H1 (cell line): Measurements from ENCODE around the gene LRP8. TPM values are rescaled to one million over a fixed set of nuclear protein-coding genes. Genes with fewer than 3 reads are reported as not detected.

Experiments used
- CTCF ChIA-PET: fragments of 300-600 bp; sonication (Branson Sonifier 250); formaldehyde crosslinking; loops from one replicate; lab custom pipeline; 2021; ENCODE audit not compliant: partially characterized antibody; lab: Charles Lee
- POLR2A ChIA-PET: fragments of 300-600 bp; sonication (Branson Sonifier 250); formaldehyde crosslinking; loops from one replicate; lab custom pipeline; 2021; ENCODE audit warnings: inconsistent platforms; ENCODE audit not compliant: partially characterized antibody; lab: Charles Lee
- DNase-seq, 2 experiments: peaks; one replicate each; pipeline versions ENCODE4 v3.0.0 to v3.0.0-alpha.2; 2010 to 2022; ENCODE audit warnings: low spot score in 2 of 2, low read depth in 1 of 2, mixed read lengths in 1 of 2
- FAIRE-seq: peaks from 2 replicates; lab custom pipeline; 2011; peaks lifted over from hg19 to GRCh38; lab: Jason Lieb, UNC
- H2AFZ ChIP-seq: 2 replicates; pipeline ENCODE4 v1.8.1; 2012; ENCODE audit warnings: low read length, inconsistent platforms
- H2AK5ac ChIP-seq: 2 replicates; pipeline ENCODE4 v1.6.1; 2013; ENCODE audit warnings: low read depth, low read length
- H2BK120ac ChIP-seq: replicated peaks from 2 replicates; pipeline ENCODE3; 2013; ENCODE audit warnings: low read depth, low read length, inconsistent platforms
- H2BK12ac ChIP-seq: 2 replicates; pipeline ENCODE4 v1.6.1; 2013; ENCODE audit warnings: low read depth, low read length
- H2BK15ac ChIP-seq: 2 replicates; pipeline ENCODE4 v1.6.1; 2013; ENCODE audit warnings: low read length
- H2BK20ac ChIP-seq: 2 replicates; pipeline ENCODE4 v1.6.1; 2013; ENCODE audit warnings: low read length
- H2BK5ac ChIP-seq: 2 replicates; pipeline ENCODE4 v1.6.1; 2013; ENCODE audit warnings: low read depth, low read length
- H3K14ac ChIP-seq: 2 replicates; pipeline ENCODE4 v1.6.1; 2013; ENCODE audit warnings: inconsistent platforms; ENCODE audit not compliant: insufficient read length
- H3K18ac ChIP-seq: 2 replicates; pipeline ENCODE4 v1.6.1; 2013; ENCODE audit warnings: low read length; ENCODE audit errors: extremely low read depth
- H3K23ac ChIP-seq: 2 replicates; pipeline ENCODE4 v1.6.1; 2013; ENCODE audit warnings: inconsistent platforms; ENCODE audit not compliant: insufficient read length
- H3K23me2 ChIP-seq: 2 replicates; pipeline ENCODE4 v1.6.1; 2013; ENCODE audit warnings: low read depth, low read length
- H3K27ac ChIP-seq: 2 replicates; pipeline ENCODE4 v1.6.1; 2011; ENCODE audit warnings: low read depth, low read length, inconsistent platforms
- H3K27me3 ChIP-seq, 4 experiments: replicated peaks in 1 of 4; 1 replicate in 1 of 4; 2 replicates in 3 of 4; pipeline versions ENCODE4 v1.6.1 to v1.8.1; 2011 to 2013; ENCODE audit warnings: low read length in 3 of 4, mild to moderate bottlenecking in 3 of 4, inconsistent platforms in 2 of 4, mixed read lengths in 2 of 4, moderate library complexity in 1 of 4; ENCODE audit not compliant: control insufficient read depth in 3 of 4, insufficient read depth in 3 of 4; ENCODE audit errors: extremely low read depth in 1 of 4
- H3K36me3 ChIP-seq, 4 experiments: 2 replicates each; pipeline versions ENCODE4 v1.6.1 to v1.8.1; 2011 to 2013; ENCODE audit warnings: mild to moderate bottlenecking in 4 of 4, low read length in 3 of 4, moderate library complexity in 2 of 4, control low read depth in 1 of 4, inconsistent platforms in 1 of 4; ENCODE audit not compliant: insufficient read depth in 4 of 4, control insufficient read depth in 2 of 4
- H3K4ac ChIP-seq: replicated peaks from 2 replicates; pipeline ENCODE3; 2013; ENCODE audit warnings: low read length, low read depth, mixed read lengths, inconsistent platforms; ENCODE audit not compliant: insufficient read length
- H3K4me1 ChIP-seq, 4 experiments: replicated peaks in 1 of 4; 1 replicate in 1 of 4; 2 replicates in 3 of 4; pipeline versions ENCODE4 v1.6.1 to v1.8.1; 2011 to 2013; ENCODE audit warnings: low read length in 3 of 4, inconsistent platforms in 2 of 4, mixed read lengths in 1 of 4; ENCODE audit not compliant: insufficient read depth in 4 of 4, control insufficient read depth in 3 of 4
- H3K4me2 ChIP-seq, 2 experiments: 2 replicates each; pipeline versions ENCODE4 v1.6.1 to v1.8.1; 2011 to 2013; ENCODE audit warnings: low read depth in 2 of 2, low read length in 2 of 2, control low read depth in 1 of 2, inconsistent platforms in 1 of 2, mild to moderate bottlenecking in 1 of 2; ENCODE audit not compliant: insufficient read depth in 1 of 2
- H3K4me3 ChIP-seq, 4 experiments: fragments of 200-600, 300-600 bp in 1 of 4; sonication (generic), shearing (Covaris generic), sonication (Bioruptor Twin) in 1 of 4; 2 replicates each; pipeline versions ENCODE4 v1.5.1 to v1.8.1; 2011 to 2016; ENCODE audit warnings: low read length in 4 of 4, low read depth in 3 of 4, control low read depth in 2 of 4, inconsistent platforms in 2 of 4, mild to moderate bottlenecking in 2 of 4, mixed read lengths in 1 of 4, moderate library complexity in 1 of 4; ENCODE audit not compliant: insufficient read depth in 2 of 4; ENCODE audit errors: extremely low read depth in 1 of 4
- H3K56ac ChIP-seq: replicated peaks from 2 replicates; pipeline ENCODE3; 2013; ENCODE audit warnings: low read depth, mild to moderate bottlenecking, mixed read lengths, low read length, inconsistent platforms; ENCODE audit not compliant: insufficient read length
- H3K79me1 ChIP-seq: 2 replicates; pipeline ENCODE4 v1.6.1; 2013; ENCODE audit warnings: low read depth, low read length, control low read depth
- H3K79me2 ChIP-seq, 2 experiments: 2 replicates each; pipeline versions ENCODE4 v1.6.1 to v1.8.1; 2012 to 2013; ENCODE audit warnings: low read length in 2 of 2, mild to moderate bottlenecking in 2 of 2, inconsistent platforms in 1 of 2; ENCODE audit not compliant: insufficient read depth in 2 of 2, control insufficient read depth in 1 of 2
- H3K9ac ChIP-seq, 4 experiments: replicated peaks in 1 of 4; 1 replicate in 1 of 4; 2 replicates in 3 of 4; pipeline versions ENCODE4 v1.6.1 to v1.8.1; 2011 to 2013; ENCODE audit warnings: low read depth in 3 of 4, low read length in 3 of 4, control low read depth in 2 of 4, mild to moderate bottlenecking in 2 of 4, moderate library complexity in 2 of 4, inconsistent platforms in 1 of 4; ENCODE audit errors: extremely low read depth in 1 of 4
- H3K9me3 ChIP-seq, 2 experiments: 2 replicates each; pipeline versions ENCODE4 v1.6.1 to v1.8.1; 2012 to 2013; ENCODE audit warnings: mild to moderate bottlenecking in 2 of 2, moderate library complexity in 2 of 2, control low read depth in 1 of 2, inconsistent platforms in 1 of 2, low read depth in 1 of 2, low read length in 1 of 2, mixed read lengths in 1 of 2; ENCODE audit not compliant: insufficient read depth in 2 of 2
- H4K20me1 ChIP-seq, 2 experiments: replicated peaks in 1 of 2; 2 replicates each; pipeline versions ENCODE3 to v1.8.1; 2011 to 2013; ENCODE audit warnings: inconsistent platforms in 2 of 2, low read length in 2 of 2, mild to moderate bottlenecking in 1 of 2; ENCODE audit not compliant: insufficient read depth in 2 of 2, control insufficient read depth in 1 of 2
- H4K5ac ChIP-seq: 2 replicates; pipeline ENCODE4 v1.6.1; 2013; ENCODE audit warnings: low read length, low read depth, mixed read lengths, inconsistent platforms; ENCODE audit not compliant: insufficient read length
- H4K8ac ChIP-seq: 2 replicates; pipeline ENCODE4 v1.8.0; 2013; ENCODE audit warnings: mild to moderate bottlenecking, moderate library complexity, low read length, inconsistent platforms; ENCODE audit not compliant: insufficient read depth; ENCODE audit errors: extremely low read depth
- H4K91ac ChIP-seq: replicated peaks from 2 replicates; pipeline ENCODE3; 2013; ENCODE audit warnings: low read length, mixed read lengths, inconsistent platforms; ENCODE audit not compliant: insufficient read length
- BACH1 ChIP-seq: IDR thresholded peaks from 2 replicates; pipeline ENCODE4 v1.6.1; 2012; ENCODE audit warnings: low read length, improper control_type of control experiment
- BRCA1 ChIP-seq: IDR thresholded peaks from 2 replicates; pipeline ENCODE4 v1.6.1; 2012; ENCODE audit warnings: low read depth, low read length, improper control_type of control experiment
- HDAC6 ChIP-seq: IDR thresholded peaks from one replicate; pipeline ENCODE4 v1.7.1; 2012; ENCODE audit warnings: low read depth, mild to moderate bottlenecking, inconsistent platforms, low read length, moderate library complexity
- MAFK ChIP-seq: IDR thresholded peaks from 2 replicates; pipeline ENCODE4 v1.6.1; 2012; ENCODE audit warnings: low read depth, mild to moderate bottlenecking, improper control_type of control experiment, low read length
- RAD21 ChIP-seq, 2 experiments: IDR thresholded peaks in 1 of 2; conservative IDR thresholded peaks in 1 of 2; 2 replicates each; pipeline ENCODE4 v1.6.1; 2011; ENCODE audit warnings: low read depth in 2 of 2, low read length in 2 of 2, improper control_type of control experiment in 1 of 2, inconsistent platforms in 1 of 2, mild to moderate bottlenecking in 1 of 2, moderate library complexity in 1 of 2
- RFX5 ChIP-seq: IDR thresholded peaks from 2 replicates; pipeline ENCODE4 v1.6.1; 2011; ENCODE audit warnings: low read depth, low read length, improper control_type of control experiment, borderline replicate concordance
- RNF2 ChIP-seq: fragments of 200-900, 300-1000 bp; sonication (generic); IDR thresholded peaks from 2 replicates; pipeline ENCODE4 v1.7.1; 2016; ENCODE audit warnings: borderline replicate concordance, low read depth, mild to moderate bottlenecking, antibody characterized with exemption, low read length; ENCODE audit not compliant: poor library complexity, severe bottlenecking; ENCODE audit errors: missing control alignments
- RXRA ChIP-seq: IDR thresholded peaks from 2 replicates; pipeline ENCODE4 v1.6.1; 2011; ENCODE audit warnings: low read depth, mild to moderate bottlenecking, low read length, moderate library complexity; ENCODE audit not compliant: insufficient read depth
- SUZ12 ChIP-seq: fragments of 200-600 bp; sonication (generic); IDR thresholded peaks from 2 replicates; pipeline ENCODE4 v1.6.1; 2012; ENCODE audit warnings: mild to moderate bottlenecking, inconsistent platforms, low read length, moderate library complexity, mixed read lengths
- TCF12 ChIP-seq: IDR thresholded peaks from 2 replicates; pipeline ENCODE4 v1.6.1; 2011; ENCODE audit warnings: low read depth, mild to moderate bottlenecking, low read length
- TEAD4 ChIP-seq: IDR thresholded peaks from 2 replicates; pipeline ENCODE4 v1.6.1; 2012; ENCODE audit warnings: low read depth, low read length, inconsistent platforms, mixed read lengths
- YY1 ChIP-seq: IDR thresholded peaks from 2 replicates; pipeline ENCODE4 v1.6.1; 2011; ENCODE audit warnings: low read depth, mild to moderate bottlenecking, low read length
- WGBS, 2 experiments: shearing (Covaris generic) in 1 of 2; methylation state at CpG; one replicate each; pipeline versions ENCODE4 v1.1.6 to v1.1.7; 2013 to 2015; ENCODE audit warnings: low lambda C conversion rate in 2 of 2, mixed read lengths in 2 of 2, inconsistent platforms in 1 of 2, low coverage in 1 of 2, missing lambda C conversion rate in 1 of 2; ENCODE audit not compliant: insufficient replicate concordance in 2 of 2, insufficient coverage in 1 of 2, insufficient read length in 1 of 2; ENCODE audit errors: extremely low coverage in 1 of 2, missing lambda C conversion rate in 1 of 2; 5-methylcytosine and 5-hydroxymethylcytosine counted together
- polyA plus RNA-seq, 7 experiments: library from polyadenylated mRNA; depleted of rRNA in 3 of 7; stranded (reverse) in 5 of 7; unstranded in 2 of 7; fragments of >200 nt in 5 of 7; fragments of 200-250 nt in 2 of 7; gene quantifications; 1 replicate in 5 of 7; 2 replicates in 1 of 7; 4 replicates in 1 of 7; pipeline versions ENCODE4 v1.2.1 to v1.2.3, GENCODE V29; 2011 to 2013; ENCODE audit warnings: missing spikeins in 2 of 7, mixed read lengths in 2 of 7
- total RNA-seq: library from RNA; stranded (reverse); fragmentation: NEBNext Ultra II Directional; extraction: Animal tissue kit (Norgen Biotek cat#: 25700); gene quantifications from 2 replicates; pipeline ENCODE4 v1.2.1, GENCODE V29; 2021

LRP8 gene
- total and polyA plus RNA-seq, 2 of the 8 experiments (the other 6 are each of a cell fraction or from before 2014, with no cell fraction given), result 63.2 to 66.4 TPM

DNA sequence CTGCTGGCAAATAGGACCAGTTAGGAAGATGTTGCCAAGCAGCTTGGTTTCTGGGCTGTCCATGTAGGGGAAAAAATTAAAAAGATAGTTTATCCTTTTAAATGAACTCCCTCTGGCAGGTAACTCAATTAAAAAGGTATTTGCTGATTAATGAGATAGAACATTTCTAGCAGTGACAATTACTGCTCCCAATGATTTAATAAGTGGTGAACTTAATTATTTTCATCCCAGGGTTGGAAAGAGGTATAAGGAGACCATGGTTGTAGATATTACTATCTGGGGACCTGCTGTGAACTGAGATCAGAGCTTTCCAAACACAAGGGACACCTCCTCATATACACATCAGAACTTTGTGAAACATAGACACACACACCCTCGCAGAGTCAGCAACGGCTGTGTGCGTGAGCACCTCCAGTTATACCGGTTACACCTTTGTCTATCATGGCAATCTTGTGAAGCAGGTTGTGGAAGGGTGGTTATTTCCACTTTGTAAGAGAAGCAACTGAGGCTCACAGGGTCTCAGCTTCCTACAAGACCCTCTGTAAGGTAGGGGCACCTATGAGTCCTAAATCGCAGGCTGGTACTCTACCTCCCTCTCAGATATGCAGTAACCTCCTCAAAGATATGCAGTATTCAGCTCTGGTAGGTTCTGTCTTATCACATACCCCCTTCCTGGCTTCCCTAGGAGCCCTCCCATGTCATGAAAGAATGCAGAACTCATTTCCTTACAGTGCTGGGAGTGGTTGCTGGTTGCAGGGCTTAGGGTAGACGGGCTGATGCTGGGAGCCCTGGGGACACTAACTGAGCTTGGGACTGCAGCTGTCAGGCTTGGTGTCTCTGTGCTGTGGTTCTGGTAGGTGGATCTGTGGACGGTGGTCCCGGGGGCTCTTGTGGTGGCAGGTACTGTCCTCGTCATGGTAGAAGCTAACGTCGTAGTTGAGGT, 71.1 kb downstream of the LRP8 start:
- 91% methylated on average over 11 of the region's 11 CpGs; no CpG with 5 or more reads in 1 of the 2 experiments for WGBS, 2 experiments
- no peak overlapping the region for H4K91ac ChIP-seq
- no peak overlapping the region for H2AFZ ChIP-seq
- FAIRE-seq (no peak), DNase-seq (no peak)
- H3K56ac ChIP-seq, result no peak overlapping the region
- no peak overlapping the region for H3K4ac ChIP-seq
- no peak overlapping the region for H3K23ac ChIP-seq
- no peak overlapping the region for H3K14ac ChIP-seq
- H2AK5ac ChIP-seq, result no peak overlapping the region
- ChIA-PET POLR2A (no interaction called here), CTCF (interaction anchor here (0.8 to 7.2 kb wide), 7 partner anchors 10 to 137 kb away, joined by 3 to 36 read pairs (median 4); no protein-coding TSS in a partner anchor)
- H3K27ac ChIP-seq, result no peak overlapping the region
- H2BK20ac ChIP-seq, result no peak overlapping the region
- H4K8ac ChIP-seq, result no peak overlapping the region
- no peak overlapping the region for H3K18ac ChIP-seq
- no peak overlapping the region for H3K4me3 ChIP-seq
- no peaks in the 10 kb centered on the region for H3K79me1 ChIP-seq
- H4K5ac ChIP-seq, result no peak overlapping the region
- no peak overlapping the region for H2BK5ac ChIP-seq
- no peaks in the 10 kb centered on the region for H3K27me3 ChIP-seq
- H2BK120ac ChIP-seq, result no peak overlapping the region
- H2BK12ac ChIP-seq, result no peak overlapping the region
- peaks cover 0 to 2% of the 10 kb centered on the region in 2 experiments for H4K20me1 ChIP-seq
- no peaks in the 10 kb centered on the region for H3K79me2 ChIP-seq
- no peaks in the 10 kb centered on the region for H3K23me2 ChIP-seq
- H3K36me3 ChIP-seq, result peaks cover 39 to 89% (median 74%) of the 10 kb centered on the region in 4 experiments
- H3K9me3 ChIP-seq, result no peaks in the 10 kb centered on the region
- no peak overlapping the region for H3K9ac ChIP-seq
- H2BK15ac ChIP-seq, result no peak overlapping the region
- H3K4me1 ChIP-seq, result no peaks in the 10 kb centered on the region
- no peak overlapping the region for H3K4me2 ChIP-seq
- TF ChIP-seq BRCA1 (no peak), RNF2 (no peak), RXRA (no peak), SUZ12 (no peak), TEAD4 (no peak), TCF12 (no peak), MAFK (no peak), YY1 (no peak), RFX5 (no peak), RAD21 (IDR thresholded peaks at IDR 0.05 in 1 of 2, conservative IDR thresholded peaks at IDR 0.05 in 1 of 2; ENCODE audit: low read depth in 2 of 2, low read length in 2 of 2) (no peak), BACH1 (no peak), HDAC6 (no peak)
